Small intestine (tissue), 7 donors: Measurements from ENCODE around the gene TERT. TPM values are rescaled to one million over a fixed set of nuclear protein-coding genes. Genes with fewer than 3 reads are reported as not detected.
"Not testable (repeated sequence)": the region's sequence is repeated elsewhere in the genome, so short reads cannot be mapped to it uniquely, and the experiment has no call there.

ENCODE experiments used
- DNase-seq, 2 donors: peaks; one replicate each; pipeline versions ENCODE4 v3.0.0 to v3.0.0-alpha.2; 2013
- FAIRE-seq: peaks from 2 replicates; lab custom pipeline; 2012; peaks lifted over from hg19 to GRCh38; lab: Jason Lieb, UNC
- H3K27ac ChIP-seq, 3 donors: one replicate each; pipeline ENCODE4 v1.5.1; 2013; ENCODE audit warnings: low read length in 2 of 3, mild to moderate bottlenecking in 2 of 3, control low read depth in 1 of 3, inconsistent platforms in 1 of 3, low read depth in 1 of 3, moderate library complexity in 1 of 3
- H3K27me3 ChIP-seq, 3 donors: one replicate each; pipeline ENCODE4 v1.6.1; 2013; ENCODE audit warnings: low read length in 3 of 3, inconsistent platforms in 1 of 3; ENCODE audit not compliant: control insufficient read depth in 3 of 3, insufficient read depth in 3 of 3
- H3K36me3 ChIP-seq, 3 donors: one replicate each; pipeline ENCODE4 v1.6.1; 2013; ENCODE audit warnings: low read length in 3 of 3, inconsistent platforms in 1 of 3, low read depth in 1 of 3, mild to moderate bottlenecking in 1 of 3, moderate library complexity in 1 of 3; ENCODE audit not compliant: control insufficient read depth in 3 of 3, insufficient read depth in 2 of 3
- H3K4me1 ChIP-seq, 3 donors: one replicate each; pipeline ENCODE4 v1.6.1; 2013; ENCODE audit warnings: low read length in 2 of 3, inconsistent platforms in 1 of 3, low read depth in 1 of 3, mild to moderate bottlenecking in 1 of 3, moderate library complexity in 1 of 3; ENCODE audit not compliant: control insufficient read depth in 3 of 3, insufficient read depth in 2 of 3
- H3K4me3 ChIP-seq, 3 donors: one replicate each; pipeline ENCODE4 v1.5.1; 2013; ENCODE audit warnings: low read length in 3 of 3, control low read depth in 1 of 3, inconsistent platforms in 1 of 3, low read depth in 1 of 3, mild to moderate bottlenecking in 1 of 3, moderate library complexity in 1 of 3
- H3K9me3 ChIP-seq, 2 donors: one replicate each; pipeline ENCODE4 v1.6.1; 2013; ENCODE audit warnings: low read depth in 1 of 2, low read length in 1 of 2; ENCODE audit not compliant: control insufficient read depth in 2 of 2, insufficient read depth in 1 of 2
- WGBS, 3 donors: extraction: QIAGEN DNeasy Blood & Tissue Kit; methylation state at CpG; one replicate each; pipeline ENCODE4 v1.1.7; 2013; 5-methylcytosine and 5-hydroxymethylcytosine counted together
- polyA plus RNA-seq, 4 donors: library from polyadenylated mRNA; stranded (reverse) in 3 of 4; unstranded in 1 of 4; fragments of 200-250 nt in 3 of 4; fragments of 120-200 nt in 1 of 4; gene quantifications; one replicate each; pipeline versions ENCODE4 v1.2.1 to v1.2.3, GENCODE V29; 2013
- donor health status: healthy with polysubstance abuse.
- donor health status: control.
- donor health status: control.
- donor health status: Bipolar disorder and iron deficiency.
- donor health status: healthy.

TERT gene
- polyA plus RNA-seq, 4 donors, result 0.54 to 4.2 (median 1.4) TPM; not detected in 1

DNA sequence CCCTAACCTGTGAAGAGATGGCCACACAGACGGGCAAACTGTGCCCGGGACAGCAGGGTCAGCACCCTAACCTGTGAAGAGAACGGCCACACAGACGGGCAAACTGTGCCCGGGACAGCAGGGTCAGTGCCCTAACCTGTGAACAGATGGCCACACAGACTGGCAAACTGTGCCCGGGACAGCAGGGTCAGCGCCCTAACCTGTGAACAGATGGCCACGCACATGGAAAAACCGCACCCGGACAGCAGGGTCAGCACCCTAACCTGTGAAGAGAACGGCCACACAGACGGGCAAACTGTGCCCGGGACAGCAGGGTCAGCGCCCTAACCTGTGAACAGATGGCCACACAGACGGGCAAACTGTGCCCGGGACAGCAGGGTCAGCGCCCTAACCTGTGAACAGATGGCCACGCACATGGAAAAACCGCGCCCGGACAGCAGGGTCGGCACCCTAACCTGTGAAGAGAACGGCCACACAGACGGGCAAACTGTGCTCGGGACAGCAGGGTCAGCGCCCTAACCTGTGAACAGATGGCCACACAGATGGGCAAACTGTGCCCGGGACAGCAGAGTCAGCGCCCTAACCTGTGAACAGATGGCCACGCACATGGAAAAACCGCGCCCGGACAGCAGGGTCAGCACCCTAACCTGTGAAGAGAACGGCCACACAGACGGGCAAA, 44.4 kb upstream of the TERT start:
- not testable (repeated sequence) for H3K27me3 ChIP-seq, DNase-seq, H3K4me3 ChIP-seq, H3K9me3 ChIP-seq, FAIRE-seq, H3K27ac ChIP-seq
- H3K4me1 ChIP-seq, result peaks cover 0 to 46% (median 9%) of the 10 kb centered on the region in 3 donors
- peaks cover 11 to 90% (median 32%) of the 10 kb centered on the region in 3 donors for H3K36me3 ChIP-seq
- WGBS, 3 donors, result 86 to 94% (median 91%) methylated on average over 25 to 34 of the region's 34 CpGs

GRCh38 chr5:1338506-1339070, 43.7 kb upstream of the TERT start:
- no peak overlapping the region for H3K4me3 ChIP-seq
- H3K27me3 ChIP-seq, result no peaks in the 10 kb centered on the region
- no peaks in the 10 kb centered on the region for H3K9me3 ChIP-seq
- H3K36me3 ChIP-seq, result peaks cover 16 to 96% (median 37%) of the 10 kb centered on the region in 3 donors
- 93 to 96% (median 93%) methylated on average over 21 to 22 of the region's 22 CpGs for WGBS, 3 donors
- H3K27ac ChIP-seq, result peak overlapping the region in 1 of 3 donors; percentile 80
- peaks cover 0 to 46% (median 9%) of the 10 kb centered on the region in 3 donors for H3K4me1 ChIP-seq
- FAIRE-seq, result no peak
- no peak for DNase-seq

DNA sequence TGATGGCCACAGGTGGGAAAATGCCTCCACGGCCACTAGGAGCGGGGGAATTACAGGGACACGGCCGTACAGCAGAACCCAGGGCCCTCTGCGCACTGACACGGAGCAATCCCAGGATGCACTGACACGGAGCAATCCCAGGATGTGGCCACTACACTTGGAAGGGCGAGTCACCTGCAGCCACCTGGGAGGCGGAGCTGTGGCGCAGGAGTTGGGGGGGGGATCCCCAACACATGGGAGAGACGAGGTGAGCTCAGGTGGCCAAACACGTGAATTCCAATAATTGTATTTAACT, 43.3 kb upstream of the TERT start:
- Histone ChIP-seq H3K9me3 (no peaks in the 10 kb centered on the region), H3K4me1 (peaks cover 0 to 42% (median 9%) of the 10 kb centered on the region in 3 donors), H3K36me3 (peaks cover 20 to 92% (median 42%) of the 10 kb centered on the region in 3 donors), H3K27me3 (no peaks in the 10 kb centered on the region), H3K27ac (peak overlapping the region in 1 of 3 donors; percentile 80), H3K4me3 (no peak overlapping the region)
- DNase-seq (no peak), FAIRE-seq (no peak)
- WGBS, 3 donors, result 87 to 88% (median 87%) methylated on average over 12 of the region's 12 CpGs

GRCh38 chr5:1337489-1338195, 42.8 kb upstream of the TERT start:
- 63 to 80% (median 72%) methylated on average over 22 of the region's 22 CpGs for WGBS, 3 donors
- no peaks in the 10 kb centered on the region for H3K9me3 ChIP-seq
- DNase-seq (no peak), FAIRE-seq (no peak)
- H3K36me3 ChIP-seq, result peaks cover 18 to 87% (median 42%) of the 10 kb centered on the region in 3 donors
- H3K4me1 ChIP-seq, result peaks cover 0 to 41% (median 9%) of the 10 kb centered on the region in 3 donors
- H3K27me3 ChIP-seq, result no peaks in the 10 kb centered on the region
- H3K27ac ChIP-seq, result peak overlapping the region; percentile 68 to 80 (median 78)
- no peak overlapping the region for H3K4me3 ChIP-seq

DNA sequence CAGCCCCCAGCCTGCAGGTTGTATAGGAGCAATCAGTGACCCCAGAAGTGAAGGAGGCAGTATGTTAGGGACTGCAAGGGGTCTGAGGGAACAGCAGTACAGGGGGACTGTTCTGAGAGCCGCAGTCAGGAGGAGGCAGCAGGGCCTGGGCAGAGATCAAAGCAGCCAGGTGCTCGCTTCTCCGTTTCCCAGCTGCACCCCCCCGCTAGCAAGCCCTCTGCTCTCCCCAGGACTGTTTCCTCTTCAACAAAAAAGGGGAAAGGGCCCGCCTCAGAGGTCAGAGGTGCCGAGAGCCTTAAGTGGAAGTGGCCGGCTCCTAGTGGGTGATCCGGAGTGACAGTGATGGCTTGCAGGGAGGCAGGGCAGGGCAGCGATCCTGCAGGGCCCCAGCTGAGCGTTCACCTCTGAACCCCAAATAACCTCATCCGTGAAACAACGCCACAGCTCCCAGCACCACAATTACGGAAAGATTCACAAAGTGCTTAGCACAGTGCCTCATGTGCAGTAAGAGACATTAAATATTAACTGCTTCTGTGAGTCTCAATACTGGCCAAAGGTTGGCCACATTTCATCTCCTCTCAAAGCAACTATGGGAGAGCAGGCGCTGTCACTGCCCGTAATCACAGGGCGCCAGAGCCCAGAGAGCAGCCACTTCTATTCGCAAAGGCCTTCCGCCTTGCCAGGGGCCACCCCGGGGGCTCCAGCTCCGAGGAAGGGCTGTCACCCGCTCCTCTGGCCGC, 42.1 kb upstream of the TERT start:
- H3K4me3 ChIP-seq, result no peak overlapping the region
- FAIRE-seq, result no peak
- 22 to 60% (median 46%) methylated on average over 21 to 22 of the region's 22 CpGs for WGBS, 3 donors
- H3K27me3 ChIP-seq, result no peaks in the 10 kb centered on the region
- peaks cover 18 to 86% (median 38%) of the 10 kb centered on the region in 3 donors for H3K36me3 ChIP-seq
- H3K4me1 ChIP-seq, result peaks cover 0 to 41% (median 9%) of the 10 kb centered on the region in 3 donors
- H3K9me3 ChIP-seq, result no peaks in the 10 kb centered on the region
- peak overlapping the region; percentile 68 to 80 (median 78) for H3K27ac ChIP-seq
- peak; percentile 87 to 91 for DNase-seq

DNA sequence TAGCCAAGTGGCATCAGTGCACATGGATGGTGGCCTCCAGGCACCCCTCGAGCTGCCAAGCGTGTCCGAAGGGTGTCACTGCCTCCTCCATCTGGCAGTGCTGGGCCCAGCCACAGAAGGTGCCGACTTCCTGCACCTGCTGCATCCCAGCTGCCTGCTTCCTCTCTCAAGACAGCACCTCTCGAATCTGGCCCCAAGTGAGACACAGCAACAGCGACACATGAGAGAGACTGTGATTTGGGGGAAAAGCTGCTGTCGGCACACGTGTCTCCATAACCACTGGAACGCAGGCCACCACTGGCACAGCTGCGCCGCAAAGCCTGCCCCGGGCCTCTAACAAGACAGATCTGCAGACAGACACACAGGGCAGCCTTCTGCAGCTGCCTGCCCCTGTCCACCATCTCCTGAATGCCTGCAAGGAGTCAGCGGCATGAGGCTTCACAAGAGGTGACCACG, 41.3 kb upstream of the TERT start:
- 55 to 75% (median 71%) methylated on average over 14 of the region's 14 CpGs for WGBS, 3 donors
- H3K4me1 ChIP-seq, result peaks cover 0 to 45% (median 12%) of the 10 kb centered on the region in 3 donors
- no peak overlapping the region for H3K4me3 ChIP-seq
- no peaks in the 10 kb centered on the region for H3K27me3 ChIP-seq
- no peak for FAIRE-seq
- DNase-seq, result no peak
- peaks cover 23 to 86% (median 38%) of the 10 kb centered on the region in 3 donors for H3K36me3 ChIP-seq
- peak overlapping the region; percentile 2 to 80 (median 78) for H3K27ac ChIP-seq
- no peaks in the 10 kb centered on the region for H3K9me3 ChIP-seq

DNA sequence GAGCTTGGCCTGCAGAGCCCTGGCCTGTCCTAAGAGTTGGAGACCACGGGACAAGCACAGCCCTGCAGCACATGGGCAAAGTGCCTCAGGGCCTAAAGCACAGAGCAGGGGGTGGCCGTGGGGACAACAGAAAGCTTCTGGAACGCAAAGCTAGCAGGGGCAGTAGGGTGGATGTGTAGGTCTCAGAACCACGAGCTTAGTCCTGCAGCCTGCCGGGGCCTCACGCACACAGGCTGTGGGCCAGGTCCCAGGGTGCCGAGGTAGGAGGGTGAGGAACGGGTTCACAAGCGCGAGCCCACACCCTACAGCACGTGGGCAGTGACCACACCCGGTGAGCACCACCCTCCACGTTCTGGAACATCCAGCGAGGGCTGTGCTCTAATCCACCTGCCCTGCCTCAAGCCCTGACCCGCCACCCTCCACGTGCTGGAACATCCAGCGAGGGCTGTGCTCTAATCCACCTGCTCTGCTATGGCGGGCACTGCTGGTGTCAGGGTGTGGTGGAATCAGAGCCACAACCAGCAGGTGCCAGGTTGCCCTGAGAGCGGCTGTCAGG, 40.8 kb upstream of the TERT start:
- Histone ChIP-seq H3K4me1 (peaks cover 0 to 50% (median 16%) of the 10 kb centered on the region in 3 donors), H3K27ac (peak overlapping the region in 1 of 3 donors; percentile 80), H3K4me3 (no peak overlapping the region), H3K9me3 (no peaks in the 10 kb centered on the region), H3K27me3 (no peaks in the 10 kb centered on the region), H3K36me3 (peaks cover 22 to 86% (median 38%) of the 10 kb centered on the region in 3 donors)
- 49 to 76% (median 73%) methylated on average over 18 to 19 of the region's 19 CpGs for WGBS, 3 donors
- FAIRE-seq (no peak), DNase-seq (peak in 1 of 2 donors; percentile 40)
